ENCODE measurements around the gene METTL22.

The METTL22 gene

DNA sequence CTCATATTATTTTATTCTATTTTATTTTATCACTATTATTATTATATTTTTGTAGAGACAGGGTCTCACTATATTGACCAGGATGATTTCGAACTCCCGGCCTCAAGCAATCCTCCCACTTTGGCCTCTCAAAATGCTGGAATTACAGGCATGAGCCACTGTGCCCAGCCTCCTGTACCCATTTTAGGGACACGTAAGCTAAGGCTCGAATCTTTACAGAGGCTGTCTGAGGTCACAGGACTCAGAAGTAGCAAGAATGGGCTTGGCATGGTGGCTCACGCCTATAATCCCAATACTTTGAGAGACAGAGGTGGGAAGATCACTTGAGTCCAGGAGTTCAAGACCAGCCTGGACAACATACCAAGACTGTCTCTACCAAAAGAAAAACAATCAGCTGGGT lies 40.2 kb downstream of the METTL22 start:
- Histone ChIP-seq H3K4me3 (ENCODE audit: low read depth in 1 of 2, low read length in 1 of 2) (no peak overlapping the region), H3K4me1 (ENCODE audit: control insufficient read depth in 1 of 2, insufficient read depth in 1 of 2, low read depth in 1 of 2, low read length in 1 of 2) (no peaks in the 10 kb centered on the region)

DNA sequence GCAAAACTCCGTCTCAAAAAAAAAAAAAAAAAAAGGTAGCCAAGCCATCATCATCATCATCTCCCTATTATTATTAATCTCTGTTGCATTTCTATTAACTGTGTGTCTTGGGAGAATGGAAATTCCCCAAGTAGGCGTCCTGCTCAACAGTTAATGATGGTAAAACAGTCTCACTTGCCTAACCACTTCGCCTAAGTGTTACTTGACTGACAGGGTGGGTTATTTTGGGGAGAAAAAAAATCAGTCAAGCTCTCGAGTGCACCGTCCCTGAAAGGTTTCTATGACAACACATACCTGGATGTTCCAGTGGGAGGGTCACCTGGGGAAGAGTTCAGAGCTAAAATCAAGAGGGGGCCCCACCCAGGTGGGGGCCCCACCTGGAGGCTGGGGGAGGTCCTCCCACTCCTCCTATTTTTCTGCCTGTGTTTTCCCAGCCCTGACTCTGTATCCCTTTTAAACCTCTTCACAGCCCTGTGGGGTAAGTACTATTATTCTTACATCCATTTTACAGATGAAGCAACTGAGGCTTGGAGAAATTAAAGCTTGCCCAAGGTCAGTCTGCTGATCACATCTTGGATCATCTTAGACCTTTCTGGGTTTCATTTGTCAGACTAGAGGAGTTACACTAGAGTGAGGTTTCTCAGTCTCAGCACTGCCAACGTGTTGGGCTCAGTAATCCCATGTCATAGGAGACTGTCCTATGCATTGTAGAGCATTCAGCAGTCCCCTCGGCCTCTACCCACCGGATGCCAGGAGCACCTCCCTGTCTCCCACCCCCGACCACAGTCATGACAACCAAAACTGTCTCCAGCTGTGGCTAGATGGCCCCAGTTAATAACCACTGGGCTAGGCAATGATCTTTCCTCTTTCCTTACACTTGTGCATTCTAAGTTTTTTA lies 41.9 kb downstream of the METTL22 start:
- Histone ChIP-seq H3K4me1 (ENCODE audit: control insufficient read depth in 1 of 2, insufficient read depth in 1 of 2, low read depth in 1 of 2, low read length in 1 of 2) (no peaks in the 10 kb centered on the region), H3K27me3 (no peaks in the 10 kb centered on the region), H3K9me3 (no peaks in the 10 kb centered on the region), H3K36me3 (peaks cover 63% of the 10 kb centered on the region), H3K4me3 (ENCODE audit: low read depth in 1 of 2, low read length in 1 of 2) (no peak overlapping the region), H3K27ac (no peak overlapping the region)
- TF ChIP-seq, protein P1, sequence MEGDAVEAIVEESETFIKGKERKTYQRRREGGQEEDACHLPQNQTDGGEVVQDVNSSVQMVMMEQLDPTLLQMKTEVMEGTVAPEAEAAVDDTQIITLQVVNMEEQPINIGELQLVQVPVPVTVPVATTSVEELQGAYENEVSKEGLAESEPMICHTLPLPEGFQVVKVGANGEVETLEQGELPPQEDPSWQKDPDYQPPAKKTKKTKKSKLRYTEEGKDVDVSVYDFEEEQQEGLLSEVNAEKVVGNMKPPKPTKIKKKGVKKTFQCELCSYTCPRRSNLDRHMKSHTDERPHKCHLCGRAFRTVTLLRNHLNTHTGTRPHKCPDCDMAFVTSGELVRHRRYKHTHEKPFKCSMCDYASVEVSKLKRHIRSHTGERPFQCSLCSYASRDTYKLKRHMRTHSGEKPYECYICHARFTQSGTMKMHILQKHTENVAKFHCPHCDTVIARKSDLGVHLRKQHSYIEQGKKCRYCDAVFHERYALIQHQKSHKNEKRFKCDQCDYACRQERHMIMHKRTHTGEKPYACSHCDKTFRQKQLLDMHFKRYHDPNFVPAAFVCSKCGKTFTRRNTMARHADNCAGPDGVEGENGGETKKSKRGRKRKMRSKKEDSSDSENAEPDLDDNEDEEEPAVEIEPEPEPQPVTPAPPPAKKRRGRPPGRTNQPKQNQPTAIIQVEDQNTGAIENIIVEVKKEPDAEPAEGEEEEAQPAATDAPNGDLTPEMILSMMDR (IDR thresholded peaks at IDR 0.05), result no peak

More for the DNA sequence above, 40.2 kb downstream of the METTL22 start:
- Histone ChIP-seq H3K27ac (no peak overlapping the region), H3K36me3 (peaks cover 56% of the 10 kb centered on the region), H3K9me3 (no peaks in the 10 kb centered on the region), H3K27me3 (no peaks in the 10 kb centered on the region)
- TF ChIP-seq, protein P1 (IDR thresholded peaks at IDR 0.05), result no peak

DNA sequence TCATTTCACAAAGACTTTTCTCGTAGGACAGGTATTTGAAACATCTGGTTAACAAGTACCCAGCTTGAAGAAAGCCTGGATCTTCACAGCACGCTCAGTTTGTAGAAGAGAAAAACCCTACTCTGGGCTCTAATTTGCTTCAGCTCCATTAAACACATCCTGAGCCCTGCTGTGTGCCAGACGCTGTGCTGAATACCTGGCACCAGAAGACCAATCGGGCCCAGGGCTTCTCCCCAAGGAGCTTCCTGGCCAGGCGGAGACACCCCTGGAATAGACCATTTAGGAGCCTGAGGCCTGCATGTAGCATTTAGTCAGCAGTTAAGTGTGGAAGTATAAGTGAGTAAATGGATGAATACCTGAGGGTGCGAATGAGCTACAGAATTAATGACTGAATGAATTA lies 44.0 kb downstream of the METTL22 start:
- H3K27me3 ChIP-seq, result no peaks in the 10 kb centered on the region
- TF ChIP-seq, protein P1 (IDR thresholded peaks at IDR 0.05), result no peak
- no peaks in the 10 kb centered on the region for H3K9me3 ChIP-seq
- no peaks in the 10 kb centered on the region for H3K4me1 ChIP-seq (ENCODE audit: control insufficient read depth in 1 of 2, insufficient read depth in 1 of 2, low read depth in 1 of 2, low read length in 1 of 2)
- H3K27ac ChIP-seq, result no peak overlapping the region
- peaks cover 69% of the 10 kb centered on the region for H3K36me3 ChIP-seq
- H3K4me3 ChIP-seq (ENCODE audit: low read depth in 1 of 2, low read length in 1 of 2), result no peak overlapping the region

DNA sequence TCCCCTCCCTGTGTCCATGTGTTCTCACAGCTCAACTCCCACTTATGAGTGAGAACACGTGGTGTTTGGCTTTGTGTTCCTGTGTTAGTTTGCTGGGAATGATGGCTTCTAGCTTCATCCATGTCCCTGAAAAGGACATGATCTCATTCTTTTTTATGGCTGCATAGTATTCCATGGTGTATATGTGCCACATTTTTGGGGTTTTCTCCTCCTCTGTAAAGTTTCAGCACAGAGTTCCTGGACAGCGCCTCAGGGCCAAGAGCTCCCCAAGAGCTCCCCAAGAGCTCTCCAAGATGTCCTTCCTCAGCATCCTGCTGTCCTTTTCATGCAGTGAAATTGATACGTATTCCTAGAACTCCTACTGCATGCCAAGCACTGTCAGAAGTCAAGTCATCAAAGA lies 46.0 kb downstream of the METTL22 start:
- Histone ChIP-seq H3K27ac (no peak overlapping the region), H3K4me3 (ENCODE audit: low read depth in 1 of 2, low read length in 1 of 2) (no peak overlapping the region), H3K36me3 (peaks cover 70% of the 10 kb centered on the region), H3K9me3 (no peaks in the 10 kb centered on the region), H3K4me1 (ENCODE audit: control insufficient read depth in 1 of 2, insufficient read depth in 1 of 2, low read depth in 1 of 2, low read length in 1 of 2) (no peaks in the 10 kb centered on the region), H3K27me3 (no peaks in the 10 kb centered on the region)
- TF ChIP-seq, protein P1 (IDR thresholded peaks at IDR 0.05), result no peak

DNA sequence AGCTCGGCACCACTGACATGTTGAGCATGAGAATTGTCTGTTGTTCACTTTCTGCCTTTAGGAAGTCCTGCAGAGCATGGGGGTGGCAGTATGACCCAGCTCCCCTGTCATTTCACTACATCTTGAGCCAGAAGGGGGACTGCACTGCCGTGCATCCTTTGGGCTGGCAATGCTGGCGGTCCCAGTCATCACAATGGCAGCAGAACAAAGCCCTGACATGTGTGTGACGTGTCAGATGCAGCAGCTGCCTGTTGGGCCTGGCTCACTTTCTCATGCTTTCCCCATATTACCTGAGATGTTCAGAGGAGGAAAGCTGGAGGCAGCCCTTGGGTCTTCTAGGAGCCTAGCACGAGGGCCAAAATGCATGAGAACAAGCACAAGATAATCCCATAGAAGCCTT lies 46.6 kb downstream of the METTL22 start:
- Histone ChIP-seq H3K4me1 (ENCODE audit: control insufficient read depth in 1 of 2, insufficient read depth in 1 of 2, low read depth in 1 of 2, low read length in 1 of 2) (no peaks in the 10 kb centered on the region), H3K36me3 (peaks cover 67% of the 10 kb centered on the region), H3K27ac (no peak overlapping the region), H3K4me3 (ENCODE audit: low read depth in 1 of 2, low read length in 1 of 2) (no peak overlapping the region), H3K27me3 (no peaks in the 10 kb centered on the region), H3K9me3 (no peaks in the 10 kb centered on the region)
- TF ChIP-seq, protein P1 (IDR thresholded peaks at IDR 0.05), result no peak

All from neutrophil (primary cell).